HG03095 (cell line): ENCODE data around the gene CISH.

Experiments used
- ATAC-seq: cut with Tn5 transposase; IDR thresholded peaks from one replicate; pipeline ENCODE4 v1.9.1; 2021; ENCODE audit warnings: moderate library complexity; ENCODE audit not compliant: unreplicated experiment

CISH gene

GRCh38 chr3:50615190-50615589 lies 3.6 kb upstream of the CISH start:
- no peak for ATAC-seq

GRCh38 chr3:50612970-50613846 lies 1.6 kb upstream of the CISH start:
- ATAC-seq = no peak

GRCh38 chr3:50612234-50612882 lies 784 bp upstream of the CISH start:
- no peak for ATAC-seq

- ATAC-seq = no peak
These were observed 546 bp downstream of the CISH start for GRCh38 chr3:50610992-50611463.

GRCh38 chr3:50610181-50610971 lies 1.2 kb downstream of the CISH start:
- ATAC-seq = no peak

- no peak for ATAC-seq
These were observed 1.9 kb downstream of the CISH start for GRCh38 chr3:50609763-50610085.

- no peak for ATAC-seq
These were observed 2.4 kb downstream of the CISH start for GRCh38 chr3:50609071-50609762.

GRCh38 chr3:50608278-50608677 lies 3.3 kb downstream of the CISH start:
- ATAC-seq = no peak

GRCh38 chr3:50607271-50608091 lies 4.1 kb downstream of the CISH start:
- no peak for ATAC-seq

GRCh38 chr3:50606596-50606995 lies 5.0 kb downstream of the CISH start:
- ATAC-seq = no peak

GRCh38 chr3:50605901-50606326 lies 5.7 kb downstream of the CISH start:
- ATAC-seq = no peak

GRCh38 chr3:50604628-50605588 lies 6.7 kb downstream of the CISH start:
- ATAC-seq = no peak

- no peak for ATAC-seq
These were observed 7.4 kb downstream of the CISH start for GRCh38 chr3:50604110-50604621.

GRCh38 chr3:50603261-50604109 lies 8.1 kb downstream of the CISH start:
- no peak for ATAC-seq

GRCh38 chr3:50602595-50603191 lies 8.9 kb downstream of the CISH start:
- ATAC-seq = no peak

GRCh38 chr3:50600841-50601591 lies 10.6 kb downstream of the CISH start:
- no peak for ATAC-seq
